RCC 7860 (cell line): ENCODE results near the gene C4orf17.

Experiments used
- DNase-seq: peaks from one replicate; pipeline ENCODE4 v3.0.0-alpha.2; 2015; ENCODE audit warnings: low spot score
- FAIRE-seq: peaks from 2 replicates; lab custom pipeline; 2012; peaks lifted over from hg19 to GRCh38; lab: Jason Lieb, UNC

C4orf17 gene

DNA sequence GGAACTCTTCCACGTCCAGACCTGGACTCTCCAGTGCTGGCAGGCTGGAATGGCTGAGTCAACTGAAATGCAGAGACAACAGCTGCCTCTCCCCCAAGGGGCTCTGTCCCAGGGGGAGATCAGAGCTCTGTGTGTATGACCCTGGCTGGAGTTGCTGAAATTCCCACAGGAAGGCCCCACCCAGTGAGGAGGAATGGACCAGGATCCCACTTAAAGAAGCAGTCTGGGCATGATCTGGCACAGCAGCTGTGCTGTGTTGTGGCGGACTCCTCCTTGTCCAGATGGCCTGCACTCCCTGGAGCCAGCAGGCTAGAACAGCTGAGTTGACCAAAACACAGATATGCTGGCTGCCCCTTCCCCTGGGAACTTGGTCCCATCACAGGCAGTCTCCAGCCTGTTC, 25.4 kb downstream of the C4orf17 start:
- DNase-seq (no peak), FAIRE-seq (no peak)

DNA sequence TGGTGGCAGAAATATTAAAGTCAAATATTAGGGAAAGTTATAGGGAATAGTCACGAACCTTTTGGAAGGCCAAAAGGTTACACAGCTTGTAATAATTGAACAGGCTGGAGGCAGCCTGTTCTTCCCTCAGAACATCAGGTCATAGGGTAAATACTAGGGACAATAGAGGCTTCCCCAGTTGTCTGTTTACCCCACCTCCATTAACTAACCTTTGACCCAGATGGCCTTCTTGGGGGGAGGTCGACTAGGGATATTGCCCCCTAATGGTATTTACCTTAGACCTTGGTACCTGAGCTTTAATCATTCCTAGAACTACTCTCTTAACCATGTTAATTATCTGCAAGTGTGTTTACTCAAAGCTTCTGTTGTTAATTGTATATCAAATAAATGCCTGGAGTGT, 26.0 kb downstream of the C4orf17 start:
- DNase-seq: no peak

DNA sequence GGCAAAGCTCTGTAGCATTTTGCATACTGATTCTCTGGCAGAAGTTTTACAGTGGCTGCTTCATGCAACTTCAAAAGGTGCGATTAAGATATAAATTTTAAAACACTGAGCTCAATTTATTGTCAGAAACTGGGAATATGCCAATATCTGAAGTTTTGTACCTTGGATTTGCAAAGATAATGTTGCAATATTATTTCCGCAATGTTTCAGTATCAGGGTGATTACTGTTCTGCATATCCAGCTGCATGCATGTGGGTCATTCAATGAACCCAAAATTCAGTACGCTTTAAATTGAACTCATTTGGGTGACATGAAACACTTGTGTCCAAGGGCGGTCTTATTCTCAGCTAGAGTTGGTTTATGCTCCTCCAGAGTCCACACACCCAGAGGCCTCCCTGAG, 26.9 kb downstream of the C4orf17 start:
- DNase-seq: no peak
- no peak for FAIRE-seq

More for the DNA sequence above, 26.0 kb downstream of the C4orf17 start:
- no peak for FAIRE-seq

DNA sequence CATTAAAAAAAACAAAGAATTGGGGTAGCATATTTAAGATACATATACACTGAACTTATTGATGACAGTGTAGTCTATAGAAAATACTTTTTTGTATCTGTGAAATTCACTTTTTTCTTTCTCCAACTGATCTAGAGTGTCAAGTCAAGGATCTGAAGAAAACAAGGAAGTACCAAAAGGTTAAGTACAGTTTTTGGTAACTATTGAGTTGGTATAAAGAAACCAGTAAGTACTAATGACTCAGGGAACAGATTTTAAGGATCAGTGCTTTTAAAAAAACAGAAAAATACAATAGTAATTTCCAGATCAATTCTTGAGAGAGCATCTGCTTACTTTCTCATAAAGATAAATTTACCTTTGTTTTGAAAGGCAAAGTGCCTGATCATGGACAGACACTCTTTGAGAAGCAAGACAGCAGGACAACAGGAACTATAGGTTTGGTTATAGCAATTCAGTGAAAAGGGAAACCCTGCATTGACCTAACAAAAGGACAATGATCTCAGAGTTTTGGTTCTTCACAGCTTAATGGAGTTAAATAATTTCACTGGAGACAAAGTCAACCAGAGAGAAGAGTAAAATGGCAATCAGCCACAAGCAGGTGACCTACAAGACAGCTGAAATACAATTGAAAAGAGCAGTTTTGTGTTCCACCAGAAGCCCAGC, 29.6 kb downstream of the C4orf17 start:
- FAIRE-seq (no peak), DNase-seq (peak; percentile 29)

DNA sequence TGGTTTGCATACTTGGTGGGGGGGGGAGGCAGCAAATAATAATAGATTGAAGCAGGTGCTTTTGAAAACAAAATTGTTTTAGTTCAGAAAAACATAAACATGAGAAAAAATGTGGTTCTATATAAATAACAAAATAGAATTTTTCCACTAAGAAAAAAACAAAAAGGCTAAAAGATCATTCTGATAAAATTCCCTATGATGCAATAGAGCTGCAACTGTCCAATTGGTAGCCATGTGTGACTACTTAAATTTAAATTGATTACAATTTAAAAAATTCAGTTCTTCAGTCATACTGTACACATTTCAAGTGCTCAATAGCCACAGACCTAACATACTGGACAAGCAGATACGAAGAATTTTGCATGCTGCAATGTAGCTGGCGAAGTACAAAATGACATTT, 42.1 kb downstream of the C4orf17 start:
- DNase-seq: no peak
- FAIRE-seq: no peak

DNA sequence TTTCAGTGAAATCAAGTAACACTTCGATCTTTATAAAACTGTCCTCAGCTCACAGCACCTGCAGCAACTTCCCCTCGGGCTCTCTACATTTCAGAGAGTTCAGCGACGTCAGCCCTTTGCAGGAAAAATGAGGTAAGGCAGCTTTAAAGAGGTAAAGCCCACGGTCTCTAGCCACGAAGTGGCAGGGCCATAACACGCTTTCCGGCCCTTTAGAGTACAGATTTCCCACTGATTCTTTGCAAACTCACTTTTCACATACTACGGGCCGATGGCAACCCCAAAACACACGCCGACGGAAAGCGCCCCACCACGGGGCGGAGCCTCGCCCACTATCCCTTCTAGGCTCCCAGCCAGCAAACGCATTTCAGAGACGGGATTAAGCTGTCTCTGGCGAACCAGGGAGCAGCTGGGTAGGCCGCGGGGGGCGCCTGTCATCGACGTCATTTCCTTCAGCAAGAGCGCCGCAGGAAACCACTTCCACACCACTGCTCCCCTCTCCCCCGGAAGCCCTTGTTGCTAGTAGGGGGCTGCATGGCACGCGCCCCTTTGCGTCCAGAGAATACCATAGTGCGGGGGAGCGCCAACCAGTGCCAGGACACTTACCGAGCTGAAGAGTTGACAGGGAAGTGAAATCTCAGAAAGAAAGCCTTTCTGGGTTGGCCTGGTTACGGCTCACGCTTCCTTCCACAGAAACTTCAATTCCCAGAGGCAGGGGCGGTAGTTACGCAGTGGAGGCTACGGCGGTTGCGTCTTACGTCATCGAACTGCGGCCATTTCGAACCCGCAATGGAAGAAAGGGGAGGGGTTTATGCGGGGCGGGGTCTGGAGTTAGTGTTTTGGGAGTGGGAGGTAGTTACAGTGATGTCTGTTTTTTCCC, 52.7 kb downstream of the C4orf17 start, which contains the start of gene TRMT10A:
Gene TRMT10A, minus strand, starts transcription at position 730 of the 877 bp plus-strand sequence. CDS start 4,701 bp downstream, outside the sequence.
- DNase-seq (peak; percentile 88), FAIRE-seq (peak; percentile 76)

DNA sequence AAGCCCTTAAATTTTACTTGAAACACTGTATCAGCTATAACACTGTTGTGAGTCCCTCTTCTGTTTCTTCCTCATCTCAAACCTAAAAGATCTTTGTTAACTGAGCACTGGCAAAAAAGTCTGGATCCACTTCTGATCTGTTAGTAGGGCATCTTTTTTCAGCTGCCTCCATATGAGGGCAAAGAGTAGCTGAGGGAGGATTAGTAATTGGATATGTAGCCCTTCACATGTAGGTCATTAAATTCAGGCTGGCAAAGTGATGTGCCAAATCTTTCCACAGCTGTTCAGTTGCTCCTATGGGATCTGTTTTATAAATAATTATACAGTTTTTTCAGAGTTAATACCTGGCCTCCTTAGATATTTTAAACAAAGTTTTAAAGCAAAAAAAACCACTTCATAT, 54.1 kb downstream of the C4orf17 start:
- DNase-seq (no peak), FAIRE-seq (no peak)

DNA sequence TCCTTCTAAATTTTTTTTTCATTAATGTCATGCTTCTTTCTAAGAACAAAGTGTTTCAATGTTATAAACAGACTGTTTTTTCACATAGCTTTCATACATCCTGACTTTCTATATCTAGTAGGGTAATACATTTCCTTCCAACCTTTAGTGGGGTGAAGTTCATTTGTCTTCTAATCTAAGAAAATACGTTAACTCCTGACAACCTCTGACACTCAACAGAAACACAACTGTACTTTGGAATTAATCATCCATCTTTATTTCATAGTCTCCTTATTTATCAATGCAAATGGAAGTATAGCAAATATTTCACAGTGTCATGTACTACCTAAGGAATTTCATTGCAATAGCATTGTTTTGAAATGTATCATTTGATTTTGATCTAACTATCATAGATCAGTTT, 61.1 kb downstream of the C4orf17 start:
- DNase-seq (no peak), FAIRE-seq (no peak)

DNA sequence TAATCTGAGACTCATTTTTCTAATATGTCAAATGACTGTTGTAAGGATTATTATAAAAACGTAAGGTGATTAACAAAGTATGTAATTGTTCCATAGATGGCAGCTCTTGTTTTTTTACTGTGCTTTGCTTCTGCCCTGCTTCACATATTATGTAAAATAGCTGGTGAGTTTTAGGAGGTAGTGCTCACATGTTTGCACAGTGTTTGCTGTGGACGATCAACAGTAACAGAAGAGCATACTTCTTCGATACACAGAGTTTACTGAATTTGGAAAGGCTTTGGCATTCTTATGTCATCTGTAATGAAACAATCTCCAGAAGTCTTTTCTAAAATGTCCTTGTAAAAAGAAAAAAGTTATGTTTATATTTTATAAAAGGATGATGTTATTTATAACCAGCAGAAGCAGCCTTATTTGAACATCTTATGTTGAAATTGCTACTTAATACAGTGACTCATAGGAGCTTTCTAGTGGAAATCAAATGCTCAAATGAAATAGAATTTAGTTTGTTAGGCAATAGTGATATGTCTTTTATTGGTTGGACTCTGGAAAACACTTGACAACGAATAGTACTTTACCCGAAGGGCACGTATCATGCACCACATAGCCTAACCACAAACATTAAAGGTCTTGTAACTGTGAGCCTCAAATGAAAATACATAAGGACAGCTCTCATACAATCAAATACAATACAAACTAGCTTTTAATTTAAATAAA, 61.9 kb downstream of the C4orf17 start:
- FAIRE-seq: no peak
- no peak for DNase-seq

DNA sequence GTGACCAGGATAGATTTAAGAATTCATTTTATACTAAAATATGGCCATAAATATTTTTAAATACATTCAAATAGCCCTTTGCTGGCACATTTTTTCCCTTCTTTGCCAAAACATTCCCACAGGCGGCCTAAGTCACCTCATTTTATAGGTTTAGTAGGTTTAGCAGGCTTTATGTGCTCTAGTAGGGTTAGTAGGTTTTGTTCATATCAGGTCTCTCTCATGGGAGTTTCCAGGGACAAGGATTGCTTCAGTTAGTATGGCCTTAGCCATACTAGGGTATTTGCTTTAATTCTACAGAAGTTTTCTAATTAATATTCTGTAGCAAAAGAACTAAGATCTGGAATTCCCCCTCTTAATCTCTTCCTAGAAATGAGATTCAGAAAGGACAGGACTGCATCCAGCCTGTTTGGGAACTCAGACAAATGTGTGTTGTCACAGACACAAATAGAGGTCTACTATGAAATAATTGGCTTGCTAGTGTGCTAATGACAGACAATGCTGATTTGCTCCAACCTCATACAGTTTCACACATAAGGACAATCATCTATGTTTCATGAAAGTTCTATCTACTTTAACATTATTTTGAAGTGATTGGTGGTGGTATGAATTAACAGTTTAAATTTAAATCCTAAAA, 63.0 kb downstream of the C4orf17 start:
- FAIRE-seq (no peak), DNase-seq (no peak)

DNA sequence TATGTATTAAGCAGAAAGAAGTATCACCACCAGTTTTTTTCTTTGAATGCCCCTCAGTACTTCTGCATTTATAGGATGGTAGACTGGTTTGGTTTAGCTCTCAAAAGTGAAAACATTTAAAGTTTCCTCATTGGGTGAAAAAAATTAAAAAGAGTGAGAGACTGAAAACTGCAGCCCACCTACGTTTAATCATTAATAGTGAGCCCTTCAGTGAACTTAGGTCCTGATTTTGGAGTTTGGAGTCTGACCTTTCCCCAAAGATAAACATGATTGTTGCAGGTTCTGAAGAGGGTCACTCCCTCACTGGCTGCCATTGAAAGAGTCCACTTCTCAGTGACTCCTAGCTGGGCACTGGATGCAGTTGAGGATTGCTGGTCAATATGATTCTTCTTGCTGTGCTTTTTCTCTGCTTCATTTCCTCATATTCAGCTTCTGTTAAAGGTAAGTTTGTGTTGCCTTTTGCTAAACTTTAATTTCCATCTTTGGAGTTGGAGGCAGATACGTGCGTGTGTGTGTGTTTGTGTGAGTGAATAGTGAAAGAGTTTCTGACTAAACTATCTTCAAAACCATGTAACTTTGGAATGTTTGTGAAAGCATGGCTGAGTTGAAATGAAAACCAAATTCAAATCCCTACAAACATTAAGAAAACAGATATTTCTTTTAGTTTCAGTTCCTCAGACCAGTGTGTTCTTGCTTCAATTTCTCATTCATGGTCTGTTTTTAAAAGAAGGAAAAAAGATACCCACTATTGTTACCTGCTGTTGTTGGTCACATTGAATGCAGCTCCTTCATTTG, 63.9 kb downstream of the C4orf17 start, which contains the start of gene MTTP:
Gene MTTP, plus strand, starts transcription at position 295 of the 795 bp plus-strand sequence. Its CDS starts 86 bp downstream, at position 381.
- DNase-seq: no peak
- FAIRE-seq: no peak

DNA sequence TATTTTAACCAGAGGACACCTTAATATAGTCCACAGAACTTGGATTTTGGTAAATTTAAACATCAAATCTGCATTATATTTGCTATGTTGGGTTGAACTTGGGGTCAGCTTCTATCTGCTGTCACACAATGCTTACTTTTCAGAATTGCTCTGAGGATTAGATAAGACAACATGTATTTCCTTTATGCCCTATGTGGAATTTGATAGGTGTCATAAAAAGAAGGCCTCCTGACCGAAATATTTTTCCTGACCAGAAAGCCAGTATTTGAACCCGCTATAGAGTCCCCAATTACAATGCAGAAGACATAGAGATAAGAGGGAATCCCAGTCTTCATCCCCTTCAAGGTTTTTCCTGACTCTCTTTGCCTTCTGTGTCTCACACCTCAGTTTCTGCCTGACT, 67.9 kb downstream of the C4orf17 start:
- DNase-seq: no peak
- no peak for FAIRE-seq

DNA sequence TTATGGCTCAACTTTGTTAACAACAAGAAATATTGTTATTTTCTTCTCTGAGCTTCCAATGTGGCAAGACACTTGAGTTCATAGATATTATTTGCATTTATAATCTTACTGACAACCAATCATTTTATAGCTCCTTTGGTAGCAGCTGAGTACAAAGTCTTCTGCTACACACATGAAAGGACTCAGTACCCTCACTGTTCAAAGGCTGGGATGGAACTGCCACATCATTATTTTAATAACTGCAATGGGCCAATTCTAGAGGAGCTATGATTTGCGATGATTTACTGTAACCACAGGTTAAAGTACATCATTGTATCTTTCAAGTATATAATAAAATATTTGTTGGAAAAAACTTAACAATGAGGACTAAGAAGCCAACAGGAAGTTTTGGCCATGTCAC, 74.7 kb downstream of the C4orf17 start:
- FAIRE-seq: no peak
- DNase-seq: no peak

DNA sequence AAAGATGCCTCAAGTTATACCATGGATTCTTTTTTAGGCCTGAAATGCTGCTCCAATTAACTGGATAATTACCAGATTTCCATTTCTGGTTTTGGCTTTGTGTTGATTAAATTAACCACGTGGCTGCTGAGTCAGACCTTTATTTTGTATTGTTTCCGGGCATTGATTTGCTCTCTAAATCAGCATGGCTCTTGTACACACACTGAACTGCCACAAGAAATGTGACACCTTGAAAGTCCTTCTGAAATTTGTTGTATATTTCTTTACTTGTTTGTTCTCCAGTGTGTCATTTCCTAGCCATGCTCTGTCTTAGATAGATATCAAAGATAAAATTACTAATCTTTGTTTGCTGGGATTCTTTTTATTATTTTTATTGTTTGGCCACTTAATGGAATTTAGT, 75.5 kb downstream of the C4orf17 start:
- no peak for DNase-seq
- FAIRE-seq: no peak

DNA sequence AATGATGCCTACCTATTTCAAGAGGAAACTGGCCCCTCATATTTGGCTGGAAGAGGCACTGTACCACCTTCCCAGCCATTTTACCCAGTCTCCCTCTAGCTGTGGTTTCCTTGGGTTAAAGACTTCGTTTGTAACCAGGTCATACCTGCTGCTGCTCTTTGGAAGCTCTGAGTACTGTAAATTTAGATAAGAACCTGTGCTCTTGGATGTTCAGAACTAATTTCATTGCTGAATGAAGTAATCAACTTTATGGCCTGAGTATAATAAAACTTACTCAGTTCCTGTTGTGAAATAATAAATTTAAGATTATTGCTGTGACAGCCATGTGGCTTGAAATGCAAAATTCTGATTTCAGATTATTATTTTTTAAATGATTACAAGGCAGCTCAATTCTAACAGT, 76.0 kb downstream of the C4orf17 start:
- DNase-seq: no peak
- no peak for FAIRE-seq

DNA sequence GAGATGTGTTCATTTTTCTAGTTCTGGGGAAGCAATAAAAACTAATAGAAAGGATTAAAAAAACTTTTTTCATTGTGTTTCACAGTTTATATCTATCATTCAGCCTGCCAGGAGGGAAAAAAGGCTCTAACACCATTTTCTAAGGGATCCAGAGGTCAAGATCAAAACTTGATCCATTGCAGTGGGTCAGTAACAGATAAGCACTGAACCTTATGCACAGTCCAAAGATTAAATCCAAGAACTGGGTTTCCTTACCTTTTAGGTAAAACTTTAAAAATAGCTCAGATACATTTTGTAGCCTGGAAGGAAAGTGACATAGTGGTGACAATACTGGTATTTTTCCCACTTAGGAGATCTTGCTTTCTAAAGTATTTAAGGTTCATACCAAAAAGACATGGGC, 76.5 kb downstream of the C4orf17 start:
- FAIRE-seq: no peak

DNA sequence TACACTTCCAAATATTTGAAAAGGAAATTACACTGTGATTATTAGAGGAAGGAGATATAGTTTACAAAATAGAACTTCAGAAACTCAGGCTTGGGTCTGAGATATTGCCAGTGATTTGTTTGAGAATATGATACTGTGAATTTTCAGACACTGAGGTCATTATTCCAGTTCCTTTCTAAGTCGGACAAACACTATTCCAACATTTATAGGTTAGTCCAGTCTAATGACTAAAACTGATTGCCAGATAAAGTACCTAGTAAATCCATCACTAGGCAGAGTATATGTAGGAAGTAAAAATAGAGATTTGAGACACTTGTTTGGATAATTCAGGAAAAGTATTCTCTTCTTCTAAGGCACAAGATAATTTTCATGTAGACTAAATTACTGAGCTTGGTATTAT, 77.0 kb downstream of the C4orf17 start:
- DNase-seq (no peak), FAIRE-seq (no peak)

More for the DNA sequence above, 76.5 kb downstream of the C4orf17 start:
- no peak for DNase-seq

DNA sequence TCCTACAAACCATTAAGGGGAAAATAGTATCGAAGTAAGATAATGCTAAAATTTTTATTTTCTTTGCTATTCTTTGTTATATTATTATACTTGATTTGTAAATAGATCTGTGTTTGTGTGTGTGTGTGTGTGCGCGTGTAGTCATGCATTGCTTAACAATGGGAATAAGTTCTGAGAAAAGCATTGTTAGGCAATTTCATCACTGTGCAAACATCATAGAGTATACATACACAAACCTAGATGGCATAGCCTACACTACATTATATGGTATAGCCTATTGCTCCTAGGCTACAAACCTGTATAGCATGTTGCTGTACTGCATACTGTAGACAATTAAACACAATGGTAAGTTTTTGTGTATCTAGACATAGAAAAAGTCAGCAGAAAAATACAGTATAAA, 80.9 kb downstream of the C4orf17 start:
- DNase-seq (no peak), FAIRE-seq (no peak)
